ENCODE measurements around the gene FA2H.
"Not testable (repeated sequence)": the region's sequence is repeated elsewhere in the genome, so short reads cannot be mapped to it uniquely, and the experiment has no call there.

DNA sequence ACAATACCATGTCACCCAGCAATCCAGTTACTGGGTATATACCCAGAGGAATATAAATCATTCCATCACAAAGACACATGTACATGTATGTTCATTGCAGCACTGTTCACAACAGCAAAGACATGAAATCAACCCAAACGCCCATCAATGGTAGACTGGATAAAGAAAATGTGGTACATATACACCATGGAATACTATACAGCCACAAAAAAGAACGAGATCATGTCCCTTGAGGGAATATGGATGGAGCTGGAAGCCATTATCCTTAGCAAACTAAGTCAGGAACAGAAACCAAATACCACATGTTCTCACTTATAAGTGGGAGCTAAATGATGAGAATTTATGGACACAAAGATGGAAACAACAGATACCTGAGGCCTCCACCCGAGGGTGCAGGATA is 10.4 kb downstream of the FA2H start:
- not testable (repeated sequence) for TF ChIP-seq ZNF217 (IDR thresholded peaks at IDR 0.05); CTCF (IDR thresholded peaks at IDR 0.05 in 2 of 3, conservative IDR thresholded peaks at IDR 0.05 in 1 of 3; ENCODE audit: control insufficient read depth in 2 of 3, extremely low read depth in 1 of 3, insufficient read depth in 1 of 3, low read depth in 3 of 3, low read length in 3 of 3); ZBTB33 (IDR thresholded peaks at IDR 0.05); MAX (IDR thresholded peaks at IDR 0.05; ENCODE audit: low read depth, low read length); SRF (IDR thresholded peaks at IDR 0.05; ENCODE audit: low read depth in 2 of 2, low read length in 2 of 2); TCF12 (IDR thresholded peaks at IDR 0.05; ENCODE audit: low read depth, low read length); EZH2 (IDR thresholded peaks at IDR 0.05; ENCODE audit: borderline replicate concordance, control insufficient read depth, low read depth, low read length); POLR2AphosphoS5 (IDR thresholded peaks at IDR 0.05; ENCODE audit: low read length); EP300 (IDR thresholded peaks at IDR 0.05; ENCODE audit: borderline replicate concordance in 1 of 2, control insufficient read depth in 1 of 2, low read depth in 2 of 2, low read length in 2 of 2)
